ENCODE measurements around the gene GEMIN7. TPM values are rescaled to one million over a fixed set of nuclear protein-coding genes. Genes with fewer than 3 reads are reported as not detected.

Gene GEMIN7
- polyA plus RNA-seq, 3 donors: 16.0 to 20.3 (median 20.1) TPM

GRCh38 chr19:45124021-45124420 lies 45.0 kb downstream of the GEMIN7 start:
- DNase-seq (ENCODE audit: low read depth in 3 of 3, low spot score in 2 of 3): no peak

- no peak for DNase-seq (ENCODE audit: low read depth in 3 of 3, low spot score in 2 of 3)
Observed at GRCh38 chr19:45125360-45125759, 46.3 kb downstream of the GEMIN7 start.

- DNase-seq (ENCODE audit: low read depth in 3 of 3, low spot score in 2 of 3): no peak
Observed at GRCh38 chr19:45125975-45126493, 47.0 kb downstream of the GEMIN7 start.

- no peak for DNase-seq (ENCODE audit: low read depth in 3 of 3, low spot score in 2 of 3)
Observed at GRCh38 chr19:45126654-45127053, 47.6 kb downstream of the GEMIN7 start.

GRCh38 chr19:45128146-45128545 lies 49.1 kb downstream of the GEMIN7 start:
- no peak for DNase-seq (ENCODE audit: low read depth in 3 of 3, low spot score in 2 of 3)

GRCh38 chr19:45128806-45129205 lies 49.7 kb downstream of the GEMIN7 start:
- no peak for DNase-seq (ENCODE audit: low read depth in 3 of 3, low spot score in 2 of 3)

- DNase-seq (ENCODE audit: low read depth in 3 of 3, low spot score in 2 of 3): no peak
Observed at GRCh38 chr19:45130236-45130635, 51.2 kb downstream of the GEMIN7 start.

- DNase-seq (ENCODE audit: low read depth in 3 of 3, low spot score in 2 of 3): no peak
Observed at GRCh38 chr19:45130888-45131615, 52.0 kb downstream of the GEMIN7 start.

GRCh38 chr19:45133661-45134060 lies 54.6 kb downstream of the GEMIN7 start:
- DNase-seq (ENCODE audit: low read depth in 3 of 3, low spot score in 2 of 3): no peak

GRCh38 chr19:45135176-45135885 lies 56.3 kb downstream of the GEMIN7 start:
- no peak for DNase-seq (ENCODE audit: low read depth in 3 of 3, low spot score in 2 of 3)

- DNase-seq (ENCODE audit: low read depth in 3 of 3, low spot score in 2 of 3): no peak
Observed at GRCh38 chr19:45136507-45137178, 57.6 kb downstream of the GEMIN7 start.

- no peak for DNase-seq (ENCODE audit: low read depth in 3 of 3, low spot score in 2 of 3)
Observed at GRCh38 chr19:45137179-45137761, 58.2 kb downstream of the GEMIN7 start.

- DNase-seq (ENCODE audit: low read depth in 3 of 3, low spot score in 2 of 3): no peak
Observed at GRCh38 chr19:45138303-45138751, 59.3 kb downstream of the GEMIN7 start.

GRCh38 chr19:45139286-45140143 lies 60.5 kb downstream of the GEMIN7 start:
- no peak for DNase-seq (ENCODE audit: low read depth in 3 of 3, low spot score in 2 of 3)

GRCh38 chr19:45140144-45140503 lies 61.1 kb downstream of the GEMIN7 start:
- no peak for DNase-seq (ENCODE audit: low read depth in 3 of 3, low spot score in 2 of 3)

- DNase-seq (ENCODE audit: low read depth in 3 of 3, low spot score in 2 of 3): no peak
Observed at GRCh38 chr19:45140533-45140932, 61.5 kb downstream of the GEMIN7 start.

All from right renal cortex interstitium (tissue), 3 donors.